GM19035 (cell line): ENCODE measurements around the gene C17orf100.
"Not testable (repeated sequence)": the region's sequence is repeated elsewhere in the genome, so short reads cannot be mapped to it uniquely, and the experiment has no call there.

Experiments
- ATAC-seq: cut with Tn5 transposase; IDR thresholded peaks from one replicate; pipeline ENCODE4 v1.9.1; 2021; ENCODE audit not compliant: unreplicated experiment

Gene C17orf100

GRCh38 chr17:6688944-6689343, 37.4 kb downstream of the C17orf100 start:
- ATAC-seq, result no peak

- no peak for ATAC-seq
Observed at GRCh38 chr17:6690641-6691040, 39.1 kb downstream of the C17orf100 start.

GRCh38 chr17:6691546-6691945, 40.0 kb downstream of the C17orf100 start:
- no peak for ATAC-seq

- ATAC-seq, result not testable (repeated sequence)
Observed at GRCh38 chr17:6691958-6692357, 40.4 kb downstream of the C17orf100 start.

- no peak for ATAC-seq
Observed at GRCh38 chr17:6695051-6695450, 43.5 kb downstream of the C17orf100 start.

- no peak for ATAC-seq
Observed at GRCh38 chr17:6695565-6695964, 44.0 kb downstream of the C17orf100 start.

GRCh38 chr17:6696906-6697305, 45.3 kb downstream of the C17orf100 start:
- no peak for ATAC-seq

- ATAC-seq, result no peak
Observed at GRCh38 chr17:6698004-6698403, 46.4 kb downstream of the C17orf100 start.

- no peak for ATAC-seq
Observed at GRCh38 chr17:6699997-6700947, 48.7 kb downstream of the C17orf100 start.

- ATAC-seq, result no peak
Observed at GRCh38 chr17:6700948-6701307, 49.4 kb downstream of the C17orf100 start.

GRCh38 chr17:6701719-6702118, 50.2 kb downstream of the C17orf100 start:
- ATAC-seq, result no peak

GRCh38 chr17:6702567-6703215, 51.1 kb downstream of the C17orf100 start:
- ATAC-seq, result no peak
